A549 treated with AZD9567 at 1 μM for 4 hours (cell line): ENCODE results near the gene HRC. TPM values are rescaled to one million over a fixed set of nuclear protein-coding genes. Genes with fewer than 3 reads are reported as not detected.

Source experiments
- total RNA-seq: library from RNA; stranded (reverse); fragments of 200-300 nt; extraction: Qiagen RNA extraction; gene quantifications from 5 replicates; pipeline ENCODE4 v1.2.3, GENCODE V29; 2022; ENCODE audit not compliant: insufficient read depth

The HRC gene
- total RNA-seq: not detected in 5 replicates

GRCh38 chr19:49155005-49155819 is at the start of gene HRC:
HRC (minus strand) TSS chr19:49155396; CDS start chr19:49155237, 159 bp downstream.

GRCh38 chr19:49157445-49158224 is 2.4 kb upstream of the HRC start, which contains the start of gene TRPM4:
TRPM4 (plus strand) TSS chr19:49157792; CDS start chr19:49157867, 75 bp downstream.

GRCh38 chr19:49119411-49120324 is 35.5 kb downstream of the HRC start, which contains the start of gene PPFIA3:
PPFIA3 (plus strand) TSS chr19:49119544; CDS start chr19:49127874, 8,330 bp downstream.

GRCh38 chr19:49118565-49119410 is 36.4 kb downstream of the HRC start, which contains the start of gene C19orf73:
C19orf73 (minus strand) TSS chr19:49119143; CDS start chr19:49119022, 121 bp downstream.

GRCh38 chr19:49113762-49114629 is 41.2 kb downstream of the HRC start, which contains the start of gene LIN7B:
LIN7B (plus strand) TSS chr19:49114370; CDS start chr19:49114405, 35 bp downstream.

Other genes with a start within 250 kb of the HRC start
- 1.5 to 1.7 TPM (median 1.5 TPM) in 4 of 5 replicates, not detected in the other for gene DHDH, start 221.7 kb downstream of the HRC start, total RNA-seq
- 289 to 347 TPM (median 317 TPM) in 5 replicates for gene BAX, start 200.5 kb downstream of the HRC start, total RNA-seq
- gene FTL, start 190.1 kb downstream of the HRC start, total RNA-seq: 15,391 to 23,528 TPM (median 18,182 TPM) in 5 replicates
- 18.5 to 36.7 TPM (median 21.4 TPM) in 5 replicates for gene GYS1, start 162.1 kb downstream of the HRC start, total RNA-seq
- 214 to 245 TPM (median 233 TPM) in 5 replicates for gene RUVBL2, start 161.5 kb downstream of the HRC start, total RNA-seq
- gene LHB, start 138.3 kb downstream of the HRC start, total RNA-seq: not detected in 5 replicates
- 0.16 TPM in 1 of 5 replicates, not detected in the others for gene CGB3, start 131.1 kb downstream of the HRC start, total RNA-seq
- 0.17 to 0.31 TPM (median 0.31 TPM) in 3 of 5 replicates, not detected in the others for gene CGB2, start 123.5 kb downstream of the HRC start, total RNA-seq
- 0.31 TPM in 1 of 5 replicates, not detected in the others for gene CGB1, start 118.5 kb downstream of the HRC start, total RNA-seq
- gene CGB5, start 111.5 kb downstream of the HRC start, total RNA-seq: 0.27 to 0.72 TPM (median 0.49 TPM) in 4 of 5 replicates, not detected in the other
- gene CGB8, start 106.3 kb downstream of the HRC start, total RNA-seq: 2.3 to 6.3 TPM (median 2.8 TPM) in 5 replicates
- gene CGB7, start 97.6 kb downstream of the HRC start, total RNA-seq: 0.45 to 0.84 TPM (median 0.56 TPM) in 4 of 5 replicates, not detected in the other
- 0.34 to 0.47 TPM (median 0.40 TPM) in 4 of 5 replicates, not detected in the other for gene NTF4, start 90.6 kb downstream of the HRC start, total RNA-seq
- gene KCNA7, start 82.7 kb downstream of the HRC start, total RNA-seq: not detected in 5 replicates
- gene SNRNP70, start 69.9 kb downstream of the HRC start, total RNA-seq: 321 to 348 TPM (median 341 TPM) in 5 replicates
- 5.5 to 9.1 TPM (median 6.9 TPM) in 5 replicates for gene LIN7B, start 41.0 kb downstream of the HRC start, total RNA-seq
- 1.2 to 2.0 TPM (median 1.8 TPM) in 4 of 5 replicates, not detected in the other for gene C19orf73, start 36.3 kb downstream of the HRC start, total RNA-seq
- gene PPFIA3, start 35.9 kb downstream of the HRC start, total RNA-seq: 3.3 to 9.3 TPM (median 8.5 TPM) in 5 replicates
- gene TRPM4, start 2.4 kb upstream of the HRC start, total RNA-seq: 6.2 to 11.3 TPM (median 9.7 TPM) in 5 replicates
- 1.4 to 2.0 TPM (median 1.4 TPM) in 4 of 5 replicates, not detected in the other for gene SLC6A16, start 169.8 kb upstream of the HRC start, total RNA-seq
- gene CD37, start 180.0 kb upstream of the HRC start, total RNA-seq: not detected in 5 replicates
- 13.2 to 33.0 TPM (median 16.2 TPM) in 5 replicates for gene TEAD2, start 207.0 kb upstream of the HRC start, total RNA-seq
- gene DKKL1, start 208.5 kb upstream of the HRC start, total RNA-seq: 0.50 to 0.55 TPM (median 0.53 TPM) in 4 of 5 replicates, not detected in the other
- 0.20 TPM in 1 of 5 replicates, not detected in the others for gene KASH5, start 232.9 kb upstream of the HRC start, total RNA-seq